Ectodermal cell (in vitro differentiated cells): ENCODE results near the gene PAPPA.

Experiments
- H3K27ac ChIP-seq: 2 replicates; pipeline ENCODE4 v1.7.0; 2013; ENCODE audit warnings: mild to moderate bottlenecking, low read depth, low read length; ENCODE audit not compliant: insufficient read depth, poor library complexity, severe bottlenecking
- H3K27me3 ChIP-seq: 2 replicates; pipeline ENCODE4 v1.7.0; 2013; ENCODE audit warnings: mild to moderate bottlenecking, low read length; ENCODE audit not compliant: insufficient read depth, control insufficient read depth, poor library complexity, severe bottlenecking
- H3K36me3 ChIP-seq: one replicate; pipeline ENCODE4 v1.7.0; 2013; ENCODE audit warnings: low read length; ENCODE audit not compliant: control insufficient read depth, insufficient read depth
- H3K4me1 ChIP-seq: one replicate; pipeline ENCODE4 v1.7.0; 2013; ENCODE audit warnings: low read length; ENCODE audit not compliant: control insufficient read depth, insufficient read depth
- H3K4me3 ChIP-seq: 2 replicates; pipeline ENCODE4 v1.7.0; 2013; ENCODE audit warnings: low read depth, low read length, control low read depth; ENCODE audit not compliant: insufficient read depth
- H3K9me3 ChIP-seq: 2 replicates; pipeline ENCODE4 v1.7.0; 2013; ENCODE audit warnings: mild to moderate bottlenecking, low read length, moderate library complexity; ENCODE audit not compliant: control insufficient read depth
- WGBS, 2 experiments: methylation state at CpG; one replicate each; pipeline ENCODE4 v1.1.7; 2013; ENCODE audit warnings: missing lambda C conversion rate in 2 of 2; 5-methylcytosine and 5-hydroxymethylcytosine counted together

PAPPA gene

DNA sequence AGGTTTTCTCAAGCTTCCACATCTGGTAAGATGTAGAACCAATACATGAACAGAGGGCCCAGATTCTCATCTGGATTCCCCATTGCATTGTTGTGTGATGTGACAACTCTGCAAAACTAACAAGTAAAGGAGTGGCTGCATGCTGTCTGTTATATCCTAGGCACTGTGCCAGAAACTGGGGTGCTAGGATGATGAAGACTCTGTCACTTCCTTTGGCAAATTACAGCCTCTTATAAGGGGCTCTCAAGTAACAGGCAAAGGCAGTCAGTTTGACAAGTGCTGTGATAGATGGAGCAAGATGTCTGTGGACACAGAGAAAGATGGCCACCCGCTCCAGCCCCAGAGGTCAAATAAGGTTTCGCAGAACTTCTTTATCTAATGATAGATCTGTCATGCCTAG is 115.7 kb downstream of the PAPPA start:
- Histone ChIP-seq H3K27me3 (peaks cover 4% of the 10 kb centered on the region), H3K4me1 (peaks cover 13% of the 10 kb centered on the region), H3K9me3 (no peaks in the 10 kb centered on the region), H3K4me3 (no peak overlapping the region), H3K27ac (no peak overlapping the region), H3K36me3 (no peaks in the 10 kb centered on the region)
- WGBS, 2 experiments = 92 to 93% methylated on average over 2 of the region's 2 CpGs

GRCh38 chr9:116270546-116270945 is 117.0 kb downstream of the PAPPA start:
- H3K36me3 ChIP-seq = no peaks in the 10 kb centered on the region
- no peak overlapping the region for H3K4me3 ChIP-seq

DNA sequence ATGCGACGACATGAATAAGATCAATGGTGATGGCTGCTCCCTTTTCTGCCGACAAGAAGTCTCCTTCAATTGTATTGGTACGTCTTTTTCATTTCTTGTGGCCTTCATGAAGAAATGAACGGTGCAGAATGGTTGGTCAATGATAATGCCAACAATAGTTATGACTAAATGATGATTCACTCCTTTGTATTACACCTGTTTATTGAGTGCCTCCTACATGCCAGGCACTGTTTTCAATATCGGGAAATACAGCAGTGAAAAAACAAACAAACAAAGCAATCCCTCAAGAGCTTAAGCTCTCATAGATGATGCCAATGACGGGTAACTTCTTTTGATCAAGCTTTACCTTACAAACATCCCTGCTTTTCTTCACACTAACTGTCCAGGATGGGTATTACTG is 117.7 kb downstream of the PAPPA start:
- Histone ChIP-seq H3K27ac (no peak overlapping the region), H3K36me3 (no peaks in the 10 kb centered on the region), H3K4me1 (peaks cover 13% of the 10 kb centered on the region), H3K27me3 (peaks cover 4% of the 10 kb centered on the region), H3K4me3 (no peak overlapping the region), H3K9me3 (no peaks in the 10 kb centered on the region)
- WGBS, 2 experiments = 85 to 89% methylated on average over 6 to 7 of the region's 7 CpGs

More at GRCh38 chr9:116270546-116270945, 117.0 kb downstream of the PAPPA start:
- WGBS, 2 experiments = 93 to 100% methylated on average over 3 of the region's 3 CpGs
- H3K27me3 ChIP-seq = peaks cover 4% of the 10 kb centered on the region
- H3K27ac ChIP-seq = no peak overlapping the region
- no peaks in the 10 kb centered on the region for H3K9me3 ChIP-seq
- H3K4me1 ChIP-seq = peaks cover 13% of the 10 kb centered on the region

DNA sequence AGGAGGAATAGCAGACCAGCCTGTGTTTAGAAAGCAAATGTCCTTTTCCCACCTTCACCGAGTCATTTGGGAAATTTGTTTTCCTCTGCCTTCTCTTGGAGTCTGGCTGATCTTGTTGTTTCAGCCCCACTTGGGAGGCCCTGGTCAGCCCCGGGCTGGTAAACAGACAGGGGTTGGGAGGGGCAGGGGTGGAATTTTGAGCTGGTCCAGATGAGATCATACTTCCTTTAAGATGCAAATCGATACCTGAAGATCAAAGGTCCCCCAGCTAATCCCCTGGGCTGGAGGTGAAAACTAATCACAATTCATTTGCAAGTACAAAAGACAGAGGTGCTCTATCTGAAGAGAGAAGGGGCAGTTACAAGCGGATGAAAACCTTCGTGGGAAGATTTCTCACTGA is 118.4 kb downstream of the PAPPA start:
- H3K4me3 ChIP-seq = no peak overlapping the region
- H3K27ac ChIP-seq = no peak overlapping the region
- WGBS, 2 experiments = 4 to 9% methylated on average over 5 of the region's 5 CpGs
- H3K36me3 ChIP-seq = no peaks in the 10 kb centered on the region
- no peaks in the 10 kb centered on the region for H3K9me3 ChIP-seq
- peaks cover 4% of the 10 kb centered on the region for H3K27me3 ChIP-seq
- peaks cover 19% of the 10 kb centered on the region for H3K4me1 ChIP-seq

- H3K27ac ChIP-seq = no peak overlapping the region
- peaks cover 4% of the 10 kb centered on the region for H3K27me3 ChIP-seq
- peaks cover 20% of the 10 kb centered on the region for H3K4me1 ChIP-seq
- no peak overlapping the region for H3K4me3 ChIP-seq
- WGBS, 2 experiments = 90 to 91% methylated on average over 2 of the region's 2 CpGs
- H3K36me3 ChIP-seq = no peaks in the 10 kb centered on the region
- no peaks in the 10 kb centered on the region for H3K9me3 ChIP-seq
Measured at GRCh38 chr9:116274293-116274692, 120.7 kb downstream of the PAPPA start.

DNA sequence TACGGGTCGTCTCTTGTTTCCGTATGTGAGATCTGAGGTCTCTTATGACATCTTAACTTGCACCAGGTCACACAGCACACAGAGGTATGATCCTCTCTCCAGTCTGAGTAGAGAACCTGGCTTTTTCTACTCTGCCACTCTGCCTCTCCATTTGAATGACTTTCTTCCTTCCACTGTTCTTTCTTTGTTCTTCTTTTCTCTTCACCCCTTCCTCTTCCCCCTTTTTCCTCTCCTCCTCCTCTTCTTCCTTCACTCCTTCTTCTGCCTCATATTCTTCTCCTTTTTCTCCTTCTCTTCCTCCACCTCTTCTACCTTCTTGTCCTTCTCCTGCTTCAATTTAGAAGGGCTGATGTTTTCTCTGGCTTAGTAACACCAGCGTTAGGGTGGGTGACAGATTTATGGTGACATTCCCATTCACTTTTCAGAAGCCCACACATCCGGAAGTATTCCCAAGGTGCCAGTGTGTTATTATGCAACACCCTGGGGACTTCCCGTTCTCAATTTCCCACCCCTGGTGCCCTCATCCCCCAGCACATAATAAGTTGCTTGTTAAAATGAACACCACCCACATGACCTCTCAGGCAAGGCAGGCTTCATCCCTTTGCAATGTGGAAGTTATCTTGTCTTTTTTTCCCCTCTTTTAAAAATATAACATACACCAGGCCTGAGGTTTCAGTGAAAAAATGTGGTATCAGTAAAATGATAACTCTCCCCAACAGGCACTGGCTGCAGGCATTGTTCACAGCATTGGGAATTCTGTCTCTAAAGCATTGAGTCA is 122.0 kb downstream of the PAPPA start:
- no peaks in the 10 kb centered on the region for H3K9me3 ChIP-seq
- peaks cover 4% of the 10 kb centered on the region for H3K27me3 ChIP-seq
- H3K27ac ChIP-seq = no peak overlapping the region
- H3K36me3 ChIP-seq = no peaks in the 10 kb centered on the region
- 65 to 74% methylated on average over 6 of the region's 6 CpGs for WGBS, 2 experiments
- H3K4me3 ChIP-seq = no peak overlapping the region
- peaks cover 24% of the 10 kb centered on the region for H3K4me1 ChIP-seq

DNA sequence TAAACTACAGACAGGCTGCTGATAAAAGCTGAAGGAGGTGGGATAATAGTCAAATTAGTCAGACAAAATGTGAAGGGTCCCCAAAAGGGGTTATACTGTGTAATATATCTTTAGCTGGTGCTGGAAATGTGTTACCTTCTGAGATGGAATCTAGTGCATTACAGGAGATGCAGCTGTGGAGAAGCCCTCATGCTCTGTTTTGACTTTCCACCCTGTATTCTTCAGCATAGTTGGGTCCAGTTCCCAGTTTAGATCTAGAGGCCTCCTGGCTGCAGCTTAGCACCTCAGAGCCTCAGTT is 122.6 kb downstream of the PAPPA start:
- Histone ChIP-seq H3K36me3 (no peaks in the 10 kb centered on the region), H3K27ac (no peak overlapping the region), H3K27me3 (peaks cover 3% of the 10 kb centered on the region), H3K4me1 (peaks cover 24% of the 10 kb centered on the region), H3K4me3 (no peak overlapping the region), H3K9me3 (no peaks in the 10 kb centered on the region)

DNA sequence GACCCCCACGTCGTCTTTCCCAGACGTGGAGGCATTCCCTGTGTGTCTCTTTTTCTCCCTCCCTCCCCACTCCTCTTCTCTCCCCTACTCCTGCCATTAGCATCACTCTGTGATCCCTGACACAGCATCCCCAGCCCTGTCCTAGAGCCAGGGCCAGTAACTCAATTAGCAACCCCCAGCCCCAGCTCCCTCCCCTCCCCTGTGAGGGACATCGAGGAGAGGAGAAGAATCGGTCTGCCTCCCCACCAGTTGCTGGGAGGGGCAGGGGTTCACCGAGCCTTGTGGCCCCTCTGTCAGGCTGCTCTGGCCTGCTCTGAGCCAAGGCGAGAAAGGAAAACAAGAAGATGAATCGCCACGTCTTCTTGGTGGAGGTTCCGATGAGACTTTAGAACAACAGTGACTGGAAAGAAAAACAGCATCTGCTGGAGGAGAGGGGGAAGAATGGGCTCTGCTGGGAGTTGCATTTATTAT is 123.1 kb downstream of the PAPPA start:
- H3K36me3 ChIP-seq = no peaks in the 10 kb centered on the region
- no peak overlapping the region for H3K27ac ChIP-seq
- H3K4me3 ChIP-seq = no peak overlapping the region
- H3K4me1 ChIP-seq = peaks cover 21% of the 10 kb centered on the region
- H3K9me3 ChIP-seq = no peaks in the 10 kb centered on the region
- peaks cover 9% of the 10 kb centered on the region for H3K27me3 ChIP-seq
- 32 to 36% methylated on average over 10 of the region's 10 CpGs for WGBS, 2 experiments

- WGBS, 2 experiments = 95% methylated on average over 1 of the region's 1 CpG; no CpG with 5 or more reads in 1 of the 2 experiments
- Histone ChIP-seq H3K4me3 (no peak overlapping the region), H3K9me3 (no peaks in the 10 kb centered on the region), H3K36me3 (no peaks in the 10 kb centered on the region), H3K27ac (no peak overlapping the region), H3K27me3 (peaks cover 17% of the 10 kb centered on the region), H3K4me1 (peaks cover 20% of the 10 kb centered on the region)
Measured at GRCh38 chr9:116278326-116278725, 124.7 kb downstream of the PAPPA start.

DNA sequence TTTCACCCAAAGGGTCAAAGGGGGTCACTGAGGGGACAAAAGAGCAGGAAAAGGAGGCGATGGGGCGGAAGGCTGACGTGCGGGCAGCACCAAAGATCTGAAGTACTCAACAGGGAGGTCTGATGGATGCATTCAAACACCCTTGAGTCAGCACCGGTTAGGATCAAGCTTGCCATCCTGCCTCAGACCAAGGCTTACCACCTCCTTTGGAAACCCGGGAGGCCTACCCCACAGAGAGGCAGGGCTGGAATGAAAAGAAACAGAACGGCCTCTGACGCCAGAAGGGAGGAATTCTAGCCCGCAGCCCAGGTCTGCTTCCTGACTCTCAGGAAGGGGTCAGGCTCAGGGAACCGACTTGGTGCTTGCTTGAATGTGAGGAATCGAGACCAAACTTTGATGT is 125.6 kb downstream of the PAPPA start:
- Histone ChIP-seq H3K36me3 (no peaks in the 10 kb centered on the region), H3K4me3 (no peak overlapping the region), H3K9me3 (no peaks in the 10 kb centered on the region), H3K4me1 (peaks cover 25% of the 10 kb centered on the region), H3K27me3 (peaks cover 26% of the 10 kb centered on the region), H3K27ac (peak overlapping the region; percentile 56)
- 0 to 1% methylated on average over 11 of the region's 11 CpGs for WGBS, 2 experiments
